ENCODE data around the gene LPP.
A peak's percentile ranks its signal among the peaks of the same experiment; 100 is the strongest.
"Not testable (repeated sequence)": the region's sequence is repeated elsewhere in the genome, so short reads cannot be mapped to it uniquely, and the experiment has no call there.

The LPP gene

GRCh38 chr3:188617988-188618701 is 464.2 kb downstream of the LPP start:
- no peak for DNase-seq

- DNase-seq = no peak
These were observed 466.8 kb downstream of the LPP start for GRCh38 chr3:188620752-188621151.

- DNase-seq = no peak
These were observed 470.4 kb downstream of the LPP start for GRCh38 chr3:188624384-188624783.

- DNase-seq = no peak
These were observed 470.9 kb downstream of the LPP start for GRCh38 chr3:188624828-188625227.

GRCh38 chr3:188627652-188628051 is 473.7 kb downstream of the LPP start:
- DNase-seq = no peak

- no peak for DNase-seq
These were observed 477.5 kb downstream of the LPP start for GRCh38 chr3:188631291-188632010.

- no peak for DNase-seq
These were observed 479.2 kb downstream of the LPP start for GRCh38 chr3:188633206-188633605.

GRCh38 chr3:188634285-188634684 is 480.3 kb downstream of the LPP start:
- no peak for DNase-seq

GRCh38 chr3:188635258-188636042 is 481.5 kb downstream of the LPP start:
- peak; percentile 45 to 62 for DNase-seq

GRCh38 chr3:188636292-188636691 is 482.3 kb downstream of the LPP start:
- DNase-seq = not testable (repeated sequence)

GRCh38 chr3:188641076-188641475 is 487.1 kb downstream of the LPP start:
- no peak for DNase-seq

GRCh38 chr3:188643736-188644135 is 489.8 kb downstream of the LPP start:
- no peak for DNase-seq

GRCh38 chr3:188646592-188646991 is 492.6 kb downstream of the LPP start:
- no peak for DNase-seq

GRCh38 chr3:188647237-188647636 is 493.3 kb downstream of the LPP start:
- DNase-seq = no peak

- DNase-seq = no peak
These were observed 495.6 kb downstream of the LPP start for GRCh38 chr3:188649521-188649920.

- no peak for DNase-seq
These were observed 502.4 kb downstream of the LPP start for GRCh38 chr3:188656196-188656982.

- DNase-seq = no peak
These were observed 504.6 kb downstream of the LPP start for GRCh38 chr3:188658606-188659005.

- no peak for DNase-seq
These were observed 505.6 kb downstream of the LPP start for GRCh38 chr3:188659449-188660090.

GRCh38 chr3:188660415-188660814 is 506.5 kb downstream of the LPP start:
- DNase-seq = no peak

GRCh38 chr3:188661806-188662205 is 507.8 kb downstream of the LPP start:
- no peak for DNase-seq

GRCh38 chr3:188662214-188662613 is 508.3 kb downstream of the LPP start:
- no peak for DNase-seq

- DNase-seq = no peak
These were observed 508.8 kb downstream of the LPP start for GRCh38 chr3:188662795-188663194.
